Effector memory CD4-positive, alpha-beta T cell (primary cell): ENCODE results near the gene VDAC1.
"Not testable (repeated sequence)": the region's sequence is repeated elsewhere in the genome, so short reads cannot be mapped to it uniquely, and the experiment has no call there.

Experiments used
- DNase-seq, 3 donors: peaks; one replicate each; pipeline ENCODE4 v3.0.0-alpha.2; 2020
- H3K27ac ChIP-seq: 2 replicates; pipeline ENCODE4 v1.7.0; 2013; ENCODE audit warnings: mild to moderate bottlenecking, low read length, moderate library complexity; ENCODE audit not compliant: insufficient read depth, poor library complexity, severe bottlenecking
- H3K27me3 ChIP-seq: replicated peaks from 2 replicates; pipeline ENCODE4 v1.7.0; 2013; ENCODE audit warnings: mild to moderate bottlenecking, low read length; ENCODE audit not compliant: insufficient read depth, control insufficient read depth, poor library complexity, severe bottlenecking
- H3K36me3 ChIP-seq: 2 replicates; pipeline ENCODE4 v1.7.0; 2013; ENCODE audit warnings: mild to moderate bottlenecking, low read length, moderate library complexity; ENCODE audit not compliant: control insufficient read depth, insufficient read depth
- H3K4me1 ChIP-seq: 2 replicates; pipeline ENCODE4 v1.7.0; 2013; ENCODE audit warnings: low read length, mild to moderate bottlenecking; ENCODE audit not compliant: control insufficient read depth, insufficient read depth, poor library complexity, severe bottlenecking
- H3K4me3 ChIP-seq: 2 replicates; pipeline ENCODE4 v1.7.0; 2013; ENCODE audit warnings: low read length, low read depth, mild to moderate bottlenecking; ENCODE audit not compliant: insufficient read depth, poor library complexity, severe bottlenecking
- H3K9me3 ChIP-seq: 2 replicates; pipeline ENCODE4 v1.7.0; 2013; ENCODE audit warnings: mild to moderate bottlenecking, low read length, moderate library complexity; ENCODE audit not compliant: control insufficient read depth

VDAC1 gene

DNA sequence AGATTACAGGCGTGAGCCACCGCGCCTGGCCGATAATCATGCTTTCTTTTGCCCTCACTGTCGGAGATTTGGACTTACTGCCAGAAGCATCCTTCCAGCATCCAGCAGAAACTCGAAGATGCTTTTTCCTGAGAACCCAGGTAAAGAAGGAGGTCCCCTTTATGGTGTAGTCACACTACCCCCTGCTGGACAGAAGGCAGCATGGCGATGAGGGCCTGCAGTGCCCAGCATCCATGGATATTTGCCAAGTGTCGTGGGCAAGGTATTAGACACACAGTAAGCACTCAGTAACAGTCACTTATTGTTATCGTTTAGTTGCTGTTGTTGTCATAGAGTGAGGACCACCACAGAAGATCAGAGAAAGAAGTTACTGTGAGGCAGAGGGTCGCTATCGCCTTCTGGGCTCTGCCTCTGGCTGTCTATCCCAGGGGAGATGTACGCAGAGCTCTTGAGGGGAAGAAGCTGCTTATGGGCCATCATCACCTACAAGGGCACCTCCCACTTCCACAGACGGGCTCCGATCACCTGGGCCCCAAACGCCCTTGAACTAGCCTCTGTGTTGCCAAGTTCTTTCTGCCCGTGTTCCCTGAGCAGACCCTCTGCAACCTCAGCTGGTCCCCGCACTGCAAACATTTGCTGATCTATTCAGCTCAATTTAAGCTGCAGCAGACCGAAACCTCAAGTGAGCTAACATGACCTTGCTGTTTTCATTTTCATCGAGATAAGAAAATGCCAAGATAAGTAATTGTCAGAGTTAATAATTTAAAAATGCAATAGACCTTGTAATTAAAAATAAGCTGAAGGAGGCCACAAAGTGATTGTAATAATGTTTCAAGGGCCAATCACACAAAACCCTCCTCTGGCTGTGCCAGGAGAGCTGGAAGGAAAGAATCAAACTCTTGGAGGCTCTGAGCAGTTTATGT lies 60.3 kb downstream of the VDAC1 start:
- Histone ChIP-seq H3K4me1 (no peaks in the 10 kb centered on the region), H3K36me3 (no peaks in the 10 kb centered on the region), H3K27ac (no peak overlapping the region), H3K9me3 (no peaks in the 10 kb centered on the region), H3K4me3 (no peak overlapping the region), H3K27me3 (no peaks in the 10 kb centered on the region)
- no peak for DNase-seq

DNA sequence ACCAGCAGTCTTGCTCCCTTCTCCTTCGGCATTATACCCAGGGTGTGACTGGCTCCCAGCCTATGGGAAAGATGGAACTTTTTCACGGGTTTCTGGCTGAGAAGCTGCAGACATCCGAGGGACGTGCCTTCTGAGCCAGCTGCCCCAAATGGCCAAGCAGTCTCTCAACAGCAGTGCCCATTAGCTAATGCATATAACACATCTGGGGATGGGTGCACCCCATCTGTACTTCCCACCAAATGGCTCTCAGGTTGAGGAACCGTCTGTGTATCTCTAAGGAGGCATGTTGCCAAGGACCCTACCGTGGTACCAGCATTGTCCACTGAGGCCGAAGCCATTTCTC lies 61.3 kb downstream of the VDAC1 start:
- H3K27ac ChIP-seq: no peak overlapping the region
- H3K27me3 ChIP-seq: no peaks in the 10 kb centered on the region
- H3K9me3 ChIP-seq: no peaks in the 10 kb centered on the region
- H3K36me3 ChIP-seq: no peaks in the 10 kb centered on the region
- no peak for DNase-seq
- H3K4me1 ChIP-seq: no peaks in the 10 kb centered on the region
- no peak overlapping the region for H3K4me3 ChIP-seq

DNA sequence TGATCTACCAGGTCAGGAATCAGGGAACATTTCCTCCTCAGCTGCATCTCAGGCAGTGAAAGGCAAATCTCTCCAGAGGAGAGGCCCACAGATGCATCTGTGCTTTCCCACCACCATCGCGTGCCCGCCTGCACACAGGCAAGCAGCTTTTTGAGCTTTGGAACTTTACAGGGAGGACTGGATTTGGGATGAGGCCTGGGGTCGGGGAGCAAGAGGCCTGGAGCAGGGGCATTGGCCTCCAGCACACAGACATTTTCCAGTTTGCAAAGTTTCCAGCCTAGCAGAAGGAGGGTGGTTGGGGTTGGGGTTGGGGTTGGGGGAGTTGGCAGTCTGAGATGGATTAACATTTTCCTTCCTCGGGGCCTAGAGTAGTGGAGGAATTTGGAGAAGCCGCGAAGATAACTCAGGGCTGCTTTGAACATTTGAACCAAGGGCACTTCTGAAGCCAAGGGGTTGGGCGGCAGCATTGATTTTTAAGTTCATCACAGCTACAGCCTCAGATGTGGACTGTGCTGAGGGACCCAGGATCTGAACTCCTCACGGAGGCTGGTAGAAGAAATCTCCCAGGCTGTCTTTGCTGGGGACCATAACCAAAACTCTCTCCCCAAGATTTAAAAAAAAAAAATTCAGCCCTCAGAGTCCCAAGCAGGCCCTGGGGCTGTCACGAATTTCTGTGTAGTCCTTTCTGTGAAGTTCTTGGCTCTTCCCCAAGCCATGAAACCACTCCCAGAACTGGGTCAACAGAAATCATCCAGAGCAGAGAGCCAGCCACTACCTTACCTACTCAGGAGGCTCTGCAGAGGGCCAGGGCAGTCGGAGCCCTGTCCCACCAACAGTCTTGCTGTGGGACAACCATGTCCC lies 61.9 kb downstream of the VDAC1 start:
- Histone ChIP-seq H3K9me3 (no peaks in the 10 kb centered on the region), H3K27ac (no peak overlapping the region), H3K36me3 (no peaks in the 10 kb centered on the region), H3K27me3 (no peaks in the 10 kb centered on the region), H3K4me1 (no peaks in the 10 kb centered on the region), H3K4me3 (no peak overlapping the region)
- no peak for DNase-seq

DNA sequence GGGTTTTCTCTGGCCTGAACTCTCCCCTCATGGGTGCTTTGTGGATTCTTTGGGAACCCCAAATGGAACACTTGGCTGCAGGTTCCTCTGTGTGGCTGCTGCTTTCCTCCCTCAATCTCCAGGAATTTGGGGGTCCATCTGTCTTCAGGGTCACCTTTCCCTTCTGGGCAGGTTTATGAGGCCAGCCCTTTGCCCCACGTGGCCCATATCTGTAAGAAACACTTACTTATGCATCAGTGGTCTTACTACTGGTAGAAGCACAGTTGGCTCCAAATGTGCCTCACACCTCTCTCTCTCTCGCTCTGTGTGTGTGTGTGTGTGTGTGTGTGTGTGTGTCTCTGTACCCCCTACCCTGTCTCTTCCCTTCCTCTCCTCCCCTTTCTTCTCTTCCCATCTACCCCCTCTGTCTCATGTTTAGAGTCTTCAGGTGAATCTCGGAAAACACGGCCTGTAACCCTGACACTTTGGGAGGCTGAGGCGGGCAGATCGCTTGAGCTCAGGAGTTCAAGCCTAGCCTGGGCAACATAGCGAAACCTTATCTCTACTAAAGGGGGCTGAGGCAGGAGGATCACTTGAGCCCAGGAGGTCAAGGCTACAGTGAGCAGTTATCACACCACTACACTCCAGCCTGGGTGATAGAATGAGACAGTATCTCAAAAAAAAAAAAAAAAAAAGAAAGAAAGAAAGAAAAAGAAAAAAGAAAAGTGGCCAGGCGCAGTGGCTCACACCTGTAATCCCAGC lies 63.1 kb downstream of the VDAC1 start:
- Histone ChIP-seq H3K9me3 (no peaks in the 10 kb centered on the region), H3K4me3 (no peak overlapping the region), H3K36me3 (no peaks in the 10 kb centered on the region), H3K27ac (no peak overlapping the region), H3K27me3 (no peaks in the 10 kb centered on the region), H3K4me1 (no peaks in the 10 kb centered on the region)
- no peak for DNase-seq

DNA sequence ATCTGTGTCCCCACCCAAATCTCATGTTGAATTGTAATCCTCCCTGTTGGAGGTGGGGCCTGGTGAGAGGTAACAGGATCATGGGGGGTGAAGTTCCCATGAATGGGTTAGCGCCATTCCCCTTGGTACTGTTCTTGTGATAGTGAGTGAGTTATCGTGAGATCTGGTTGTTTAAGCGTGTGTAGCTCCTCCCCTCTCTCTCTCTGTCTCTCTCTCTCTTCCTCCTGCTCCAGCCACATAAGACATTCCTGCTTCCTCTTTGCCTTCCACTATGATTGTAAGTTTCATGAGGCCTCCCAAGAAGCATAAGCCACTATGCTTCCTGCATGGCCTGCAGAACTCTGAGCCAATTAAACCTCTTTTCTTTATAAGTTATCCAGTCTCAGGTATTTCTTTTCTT lies 65.1 kb downstream of the VDAC1 start:
- DNase-seq: no peak
- no peaks in the 10 kb centered on the region for H3K36me3 ChIP-seq
- H3K27me3 ChIP-seq: no peaks in the 10 kb centered on the region
- no peak overlapping the region for H3K27ac ChIP-seq
- no peaks in the 10 kb centered on the region for H3K4me1 ChIP-seq
- no peak overlapping the region for H3K4me3 ChIP-seq
- no peaks in the 10 kb centered on the region for H3K9me3 ChIP-seq

DNA sequence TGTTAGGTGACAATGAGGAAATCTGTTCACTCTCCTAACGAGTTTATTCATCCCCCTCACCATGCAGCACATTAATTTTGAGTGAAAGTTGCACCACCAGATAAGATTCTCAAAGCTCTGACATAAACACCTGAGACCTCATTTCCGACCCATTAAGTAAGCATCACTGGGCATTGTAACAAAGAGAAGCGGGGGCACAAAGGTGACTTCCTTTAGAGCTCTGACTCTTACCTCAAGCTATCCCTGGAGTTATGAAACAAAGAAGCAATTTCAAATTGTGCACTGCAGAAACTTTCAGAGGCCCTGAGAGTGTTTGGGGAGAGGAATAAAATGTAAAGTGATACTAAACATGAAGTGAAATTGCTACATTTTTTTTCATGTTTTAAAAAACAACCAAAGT lies 65.8 kb downstream of the VDAC1 start:
- H3K4me3 ChIP-seq: no peak overlapping the region
- no peaks in the 10 kb centered on the region for H3K27me3 ChIP-seq
- DNase-seq: no peak
- no peaks in the 10 kb centered on the region for H3K9me3 ChIP-seq
- no peaks in the 10 kb centered on the region for H3K4me1 ChIP-seq
- no peaks in the 10 kb centered on the region for H3K36me3 ChIP-seq
- H3K27ac ChIP-seq: no peak overlapping the region

DNA sequence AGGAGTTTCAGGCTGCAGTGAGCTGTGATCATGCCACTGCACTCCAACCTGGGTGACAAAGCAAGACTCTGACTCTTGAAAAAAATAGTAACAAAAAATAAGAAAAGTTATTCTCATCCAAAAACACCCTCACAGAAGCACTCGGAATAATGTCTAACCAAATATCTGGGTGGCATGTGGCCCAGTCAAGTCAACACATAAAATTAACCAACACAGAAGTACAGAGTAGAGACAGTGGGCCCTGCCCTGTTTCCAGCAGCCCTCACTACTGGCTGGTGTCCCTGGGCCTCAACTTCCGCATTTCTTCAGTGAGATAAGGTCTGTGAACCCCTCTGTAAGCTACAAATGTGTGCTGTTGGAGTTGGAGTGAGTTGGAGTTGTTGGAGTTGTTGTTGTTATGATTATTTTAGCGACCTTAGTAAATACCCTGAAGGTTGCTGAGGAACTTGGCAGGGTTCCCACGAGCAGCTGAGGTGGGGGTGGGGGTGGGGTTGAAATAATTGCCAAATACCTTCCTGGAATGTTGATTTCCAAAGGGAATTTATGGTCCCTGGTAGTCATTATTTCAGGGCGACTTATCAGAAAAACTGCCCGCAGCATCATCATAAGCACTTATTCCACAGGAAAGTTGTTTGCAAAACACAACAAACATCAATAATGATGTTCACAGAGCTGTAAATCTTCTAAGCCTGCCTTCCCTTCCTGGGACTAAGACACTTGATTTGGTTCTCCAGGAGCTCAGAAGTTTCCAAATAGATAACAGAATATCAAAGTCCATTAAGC lies 66.5 kb downstream of the VDAC1 start:
- no peak for DNase-seq
- Histone ChIP-seq H3K27ac (no peak overlapping the region), H3K4me1 (no peaks in the 10 kb centered on the region), H3K4me3 (no peak overlapping the region), H3K9me3 (no peaks in the 10 kb centered on the region), H3K36me3 (no peaks in the 10 kb centered on the region), H3K27me3 (no peaks in the 10 kb centered on the region)

DNA sequence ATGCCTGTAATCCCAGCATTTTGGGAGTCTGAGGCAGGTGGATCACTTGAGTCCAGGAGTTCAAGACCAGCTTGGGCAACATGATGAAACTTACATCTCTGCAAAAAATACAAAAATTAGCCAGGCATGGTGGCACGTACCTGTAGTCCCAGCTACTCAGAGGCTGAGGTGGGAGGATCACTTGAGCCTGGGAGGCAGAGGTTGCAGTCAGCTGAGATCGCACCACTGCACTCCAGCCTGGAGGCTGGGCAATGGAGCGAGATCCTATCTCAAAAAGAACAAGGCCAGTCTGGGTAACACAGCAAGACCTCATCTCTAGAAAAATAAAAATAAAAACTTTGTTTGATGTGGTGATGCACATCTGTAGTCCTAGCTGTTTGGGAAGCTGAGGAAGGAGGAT lies 67.1 kb downstream of the VDAC1 start:
- H3K36me3 ChIP-seq, H3K4me1 ChIP-seq, H3K27ac ChIP-seq, H3K9me3 ChIP-seq, DNase-seq, H3K27me3 ChIP-seq, H3K4me3 ChIP-seq: not testable (repeated sequence)

DNA sequence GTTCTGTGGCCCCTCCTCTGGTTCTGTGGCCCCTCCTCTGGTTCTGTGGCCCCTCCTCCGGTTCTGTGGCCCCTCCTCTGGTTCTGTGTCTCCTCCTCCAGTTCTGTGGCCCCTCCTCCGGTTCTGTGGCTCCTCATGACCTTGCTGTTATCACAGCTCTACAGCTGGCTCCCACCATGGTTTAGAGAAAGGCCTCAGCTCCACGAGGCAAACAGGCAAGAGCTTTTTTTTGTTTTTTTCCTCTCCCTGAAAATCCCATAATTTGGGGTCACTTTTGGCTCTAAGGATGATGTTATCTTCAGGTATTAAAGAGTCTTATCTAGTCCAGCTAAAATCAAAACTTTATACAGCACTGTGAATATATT lies 68.1 kb downstream of the VDAC1 start:
- no peaks in the 10 kb centered on the region for H3K9me3 ChIP-seq
- no peaks in the 10 kb centered on the region for H3K27me3 ChIP-seq
- no peaks in the 10 kb centered on the region for H3K36me3 ChIP-seq
- no peak for DNase-seq
- H3K27ac ChIP-seq: no peak overlapping the region
- H3K4me1 ChIP-seq: no peaks in the 10 kb centered on the region
- H3K4me3 ChIP-seq: no peak overlapping the region
